DMS 273 treated with DMSO at 0.1 percent for 48 hours (cell line): ENCODE results near the gene DDX51.
A peak's percentile ranks its signal among the peaks of the same experiment; 100 is the strongest.

Experiments
- DNase-seq: peaks from one replicate; lab custom pipeline; 2025; lab: John Stamatoyannopoulos, UW

Gene DDX51, protein sequence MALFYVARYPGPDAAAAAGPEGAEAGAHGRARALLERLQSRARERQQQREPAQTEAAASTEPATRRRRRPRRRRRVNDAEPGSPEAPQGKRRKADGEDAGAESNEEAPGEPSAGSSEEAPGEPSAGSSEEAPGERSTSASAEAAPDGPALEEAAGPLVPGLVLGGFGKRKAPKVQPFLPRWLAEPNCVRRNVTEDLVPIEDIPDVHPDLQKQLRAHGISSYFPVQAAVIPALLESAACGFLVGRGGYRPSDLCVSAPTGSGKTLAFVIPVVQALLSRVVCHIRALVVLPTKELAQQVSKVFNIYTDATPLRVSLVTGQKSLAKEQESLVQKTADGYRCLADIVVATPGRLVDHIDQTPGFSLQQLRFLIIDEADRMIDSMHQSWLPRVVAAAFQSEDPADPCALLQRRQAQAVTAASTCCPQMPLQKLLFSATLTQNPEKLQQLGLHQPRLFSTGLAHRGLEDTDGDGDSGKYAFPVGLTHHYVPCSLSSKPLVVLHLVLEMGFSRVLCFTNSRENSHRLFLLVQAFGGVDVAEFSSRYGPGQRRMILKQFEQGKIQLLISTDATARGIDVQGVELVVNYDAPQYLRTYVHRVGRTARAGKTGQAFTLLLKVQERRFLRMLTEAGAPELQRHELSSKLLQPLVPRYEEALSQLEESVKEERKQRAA

DNA sequence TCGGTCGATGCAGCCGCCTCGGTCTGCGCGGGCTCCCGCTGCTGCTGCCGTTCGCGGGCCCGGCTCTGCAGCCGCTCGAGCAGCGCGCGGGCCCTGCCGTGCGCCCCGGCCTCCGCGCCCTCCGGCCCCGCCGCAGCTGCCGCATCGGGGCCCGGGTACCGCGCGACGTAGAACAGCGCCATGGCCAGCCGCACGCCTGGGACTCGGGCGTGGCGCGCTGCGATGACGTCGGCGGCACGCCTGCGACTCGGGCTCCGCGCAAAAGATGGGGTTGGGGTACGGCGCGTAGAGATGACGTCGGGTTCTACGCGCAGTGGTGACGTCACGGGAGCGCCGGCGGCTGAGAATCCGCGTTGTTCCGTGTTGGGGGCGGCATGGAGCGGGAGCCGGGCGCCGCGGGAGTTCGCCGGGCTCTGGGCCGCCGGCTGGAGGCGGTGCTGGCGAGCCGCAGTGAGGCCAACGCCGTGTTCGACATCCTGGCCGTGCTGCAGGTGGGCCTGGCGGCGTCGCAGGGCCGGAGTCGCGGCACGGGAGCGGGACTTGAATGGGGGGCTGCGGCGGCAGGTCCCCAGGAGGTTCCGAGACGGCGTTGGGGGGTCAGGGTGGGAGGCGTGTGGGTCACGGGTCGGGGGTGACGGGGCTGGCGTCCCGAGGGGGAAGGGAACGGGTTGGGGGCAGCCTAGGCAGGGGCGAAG, at the start of gene DDX51, which contains the start of gene NOC4L:
Gene DDX51, minus strand, starts transcription at position 205 of the 695 bp plus-strand sequence. Its CDS starts 23 bp downstream, at position 182.
Gene NOC4L, plus strand, starts transcription at position 343 of the 695 bp plus-strand sequence. Its CDS starts 32 bp downstream, at position 375.
- DNase-seq: peak; percentile 41

DNA sequence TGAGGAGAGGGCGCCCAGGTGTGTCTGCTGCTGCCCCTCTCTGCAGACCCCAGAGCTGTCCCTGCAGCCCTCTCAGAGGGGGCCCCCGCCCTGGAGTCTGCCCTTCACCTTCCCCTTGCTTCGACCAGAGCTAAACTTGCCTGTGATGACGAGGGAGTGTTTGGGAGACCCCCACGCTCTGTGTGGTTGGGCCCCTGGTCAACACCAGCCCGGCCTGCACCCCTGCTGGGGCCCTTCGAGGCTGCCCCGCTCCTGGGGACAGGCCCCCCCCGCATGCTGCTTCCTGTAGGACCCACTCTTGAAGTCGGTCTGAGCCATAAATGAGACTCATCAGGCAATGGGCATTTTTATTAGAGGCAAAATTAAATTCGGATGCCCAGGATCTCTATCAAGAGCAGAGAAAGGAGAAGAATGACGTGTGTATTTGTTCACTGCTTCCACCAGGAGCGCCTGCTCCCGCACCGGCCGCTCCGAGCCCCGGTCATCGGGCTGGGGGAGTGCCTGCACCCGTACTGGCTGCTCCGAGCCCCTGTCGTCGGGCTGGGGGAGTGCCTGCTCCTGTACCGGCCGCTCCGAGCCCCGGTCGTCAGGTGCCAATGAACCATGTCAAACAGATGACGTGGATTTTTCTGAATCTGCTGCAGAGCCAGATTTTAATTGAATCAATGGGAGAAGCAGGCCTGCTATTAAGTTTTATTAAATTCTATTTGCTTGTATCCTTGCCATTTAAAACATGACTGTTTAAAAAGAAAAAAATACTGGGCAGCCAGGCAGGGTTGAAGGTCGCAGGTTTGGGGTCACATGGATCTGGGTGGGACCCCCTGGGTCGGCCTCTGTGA, 47.8 kb upstream of the DDX51 start:
- no peak for DNase-seq

DNA sequence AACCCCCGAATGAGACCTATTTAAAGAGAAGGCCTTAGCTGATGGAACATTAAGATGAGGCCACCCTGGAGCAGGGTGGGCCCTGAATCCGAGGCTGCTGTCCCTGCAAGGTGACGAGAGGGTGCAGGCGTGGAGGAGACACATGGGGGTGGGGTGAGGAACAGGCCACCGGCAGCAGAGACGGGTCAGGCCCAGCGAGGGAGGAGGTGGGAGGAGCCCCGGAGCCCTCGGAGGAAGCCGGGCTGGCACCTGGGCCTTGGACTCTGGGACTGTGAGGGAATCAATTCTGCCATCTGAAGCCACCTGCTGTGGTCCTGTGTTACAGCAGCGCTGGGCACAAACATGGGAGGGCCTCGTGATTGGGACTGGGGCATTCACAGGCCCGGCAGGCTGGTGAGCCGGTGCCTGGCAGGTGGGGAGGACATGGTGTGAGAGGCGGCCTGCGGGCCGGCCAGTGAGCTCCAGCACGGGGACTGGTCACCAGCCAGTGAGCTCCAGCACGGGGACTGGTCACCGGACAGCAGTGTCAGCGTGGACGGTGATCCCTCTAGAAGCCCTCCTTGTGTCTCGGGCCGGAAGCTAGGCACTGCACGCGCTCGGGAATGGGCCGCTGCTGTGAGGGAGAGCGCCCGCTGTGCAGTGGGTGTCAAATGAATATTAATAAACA, 46.8 kb upstream of the DDX51 start:
- no peak for DNase-seq

DNA sequence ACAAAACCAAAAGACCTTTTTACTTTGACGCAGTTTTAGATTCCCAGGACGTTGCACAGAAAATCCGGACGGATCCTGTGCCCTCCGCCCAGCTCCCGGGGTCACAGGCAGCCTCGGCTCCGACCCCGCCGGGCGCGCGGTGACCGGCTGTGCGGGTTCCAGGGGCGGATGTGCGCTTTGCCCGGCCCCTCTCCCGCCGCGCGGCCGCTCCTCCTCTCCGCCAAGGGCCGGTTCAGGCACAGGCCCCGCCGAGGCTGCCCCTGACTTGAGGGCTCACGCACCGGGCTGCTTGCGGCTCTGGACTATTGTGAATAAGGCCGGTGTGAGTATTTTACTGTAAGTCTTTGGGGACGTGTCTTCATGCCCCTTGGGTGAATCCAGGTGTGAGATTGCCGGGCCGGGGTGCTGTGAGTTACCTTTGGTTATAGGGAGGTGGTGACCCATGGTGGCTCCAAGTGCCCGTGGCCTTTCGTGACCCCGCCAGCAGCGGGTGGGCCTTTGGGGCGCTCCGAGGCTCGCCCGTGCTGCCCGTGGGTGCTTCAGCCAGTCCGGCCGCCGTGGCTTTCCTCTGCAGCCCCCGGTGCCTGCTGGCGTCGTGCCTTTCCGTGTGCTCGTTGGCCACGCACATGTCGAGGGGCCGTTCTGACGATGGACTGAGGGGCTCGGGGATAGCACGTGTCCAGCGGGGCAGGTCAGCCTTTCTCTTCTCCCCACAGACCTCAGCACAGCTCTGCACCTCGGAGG, 46.1 kb upstream of the DDX51 start:
- no peak for DNase-seq

DNA sequence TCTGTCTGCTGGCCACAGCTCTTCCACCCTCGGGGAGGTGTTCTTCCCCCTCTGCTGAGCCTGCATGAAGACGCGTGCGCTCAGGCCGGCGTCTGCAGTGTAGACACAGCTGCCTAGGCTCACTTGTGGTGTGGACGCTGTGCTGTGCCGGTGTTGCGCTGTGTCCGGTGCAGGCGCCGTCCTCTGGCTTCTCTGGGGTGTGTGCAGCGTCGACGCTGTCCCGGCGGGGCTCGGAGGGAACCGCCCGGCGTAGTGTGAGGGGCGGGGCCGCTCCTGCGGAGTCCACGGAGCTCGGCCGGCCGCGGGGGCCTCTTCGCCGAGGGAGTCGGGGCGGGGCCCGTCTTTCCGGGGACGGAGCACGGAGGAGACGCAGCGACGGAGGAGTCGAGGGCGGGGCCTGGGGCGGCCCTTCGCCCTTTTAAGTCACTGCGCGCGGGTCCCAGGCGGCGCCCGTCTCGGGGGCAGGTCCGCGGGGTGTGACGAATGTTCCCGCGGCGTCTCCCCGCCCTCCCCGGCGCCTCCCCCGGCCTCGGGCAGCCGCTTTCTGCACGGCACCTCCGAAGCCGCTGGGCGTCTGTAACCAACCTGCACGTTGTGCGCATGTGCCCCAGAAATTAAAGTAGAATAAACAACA, 45.4 kb upstream of the DDX51 start:
- peak; percentile 53 for DNase-seq

DNA sequence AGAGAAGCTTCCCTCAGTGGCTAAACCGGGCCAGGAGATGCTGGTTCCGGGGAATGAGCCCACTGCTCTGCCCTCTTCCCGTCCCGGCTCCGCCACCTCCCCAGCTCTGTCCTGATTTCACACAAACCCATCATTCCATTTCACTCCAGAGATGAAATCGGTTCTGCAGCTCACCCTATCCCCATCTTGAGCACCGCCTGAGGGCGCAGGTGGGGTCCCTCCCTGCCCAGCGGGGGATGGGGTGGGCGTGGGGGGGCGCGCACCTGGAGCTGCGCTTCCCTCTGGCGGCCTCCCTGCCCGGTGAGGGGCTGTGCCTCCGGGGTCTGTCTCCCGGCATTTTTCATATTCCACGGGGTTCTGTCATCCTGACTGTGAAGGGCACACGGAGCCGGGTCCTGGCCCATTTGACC, 44.8 kb upstream of the DDX51 start:
- no peak for DNase-seq

DNA sequence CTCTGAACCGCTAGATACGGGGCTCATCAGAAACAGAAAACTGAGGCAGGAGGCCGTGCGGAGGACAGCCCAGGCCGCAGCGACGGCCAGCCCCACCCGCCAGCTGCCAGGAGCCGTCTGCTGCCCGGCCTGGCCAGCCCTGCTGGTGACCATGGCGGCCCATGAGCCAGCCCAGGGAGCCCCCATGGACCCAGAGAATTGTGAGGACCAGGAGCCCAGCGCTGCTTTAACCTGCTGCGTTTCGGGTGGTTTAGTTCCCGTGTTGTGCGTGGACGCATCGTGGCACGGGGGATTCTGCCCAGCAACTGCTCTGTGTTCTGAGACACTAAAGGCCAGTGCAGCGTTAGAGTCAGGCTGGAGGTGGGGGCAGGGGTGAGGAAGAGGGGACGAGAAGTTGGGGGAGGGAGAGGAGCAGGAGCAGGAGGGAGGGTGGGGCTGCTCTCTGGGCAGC, 44.4 kb upstream of the DDX51 start:
- no peak for DNase-seq

DNA sequence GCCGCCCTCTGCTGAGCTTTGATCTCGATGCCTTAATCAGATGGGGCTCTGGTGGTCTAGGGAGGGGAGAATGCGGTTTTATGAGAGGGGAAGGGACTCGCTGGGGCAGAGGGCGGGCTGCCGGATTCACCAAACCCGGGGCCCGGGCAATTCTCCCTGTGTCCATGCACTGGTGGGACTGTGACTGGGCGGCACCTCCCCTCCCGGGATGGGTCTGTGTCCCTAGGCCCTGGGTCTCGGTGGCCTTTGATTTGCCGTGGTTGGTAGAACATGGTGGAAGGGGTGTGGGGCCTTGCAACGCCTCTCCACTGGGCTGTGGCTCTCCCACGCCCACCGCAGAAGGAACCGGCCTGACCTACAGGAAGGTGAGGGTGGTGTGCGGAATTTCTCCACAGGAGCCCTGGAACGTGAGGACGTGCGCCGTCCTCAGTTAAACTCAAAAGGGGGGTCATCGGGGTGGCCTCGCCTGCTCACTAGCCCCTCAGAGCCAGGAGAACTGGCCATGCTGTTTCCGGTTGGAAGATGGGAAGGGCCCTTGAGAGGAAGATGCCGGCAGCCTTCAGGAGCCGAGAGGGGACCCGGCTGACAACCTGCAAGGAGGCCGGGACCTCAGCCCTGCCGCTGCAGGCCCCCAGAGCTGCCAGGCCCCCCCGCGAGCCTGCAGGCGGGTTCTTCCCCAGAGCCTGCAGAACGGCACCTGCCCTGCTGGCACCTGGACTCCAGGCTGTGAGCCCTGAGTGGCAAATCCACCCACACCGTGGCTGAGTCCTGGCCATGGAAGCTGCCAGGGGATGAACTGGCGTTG, 43.7 kb upstream of the DDX51 start:
- DNase-seq: no peak

DNA sequence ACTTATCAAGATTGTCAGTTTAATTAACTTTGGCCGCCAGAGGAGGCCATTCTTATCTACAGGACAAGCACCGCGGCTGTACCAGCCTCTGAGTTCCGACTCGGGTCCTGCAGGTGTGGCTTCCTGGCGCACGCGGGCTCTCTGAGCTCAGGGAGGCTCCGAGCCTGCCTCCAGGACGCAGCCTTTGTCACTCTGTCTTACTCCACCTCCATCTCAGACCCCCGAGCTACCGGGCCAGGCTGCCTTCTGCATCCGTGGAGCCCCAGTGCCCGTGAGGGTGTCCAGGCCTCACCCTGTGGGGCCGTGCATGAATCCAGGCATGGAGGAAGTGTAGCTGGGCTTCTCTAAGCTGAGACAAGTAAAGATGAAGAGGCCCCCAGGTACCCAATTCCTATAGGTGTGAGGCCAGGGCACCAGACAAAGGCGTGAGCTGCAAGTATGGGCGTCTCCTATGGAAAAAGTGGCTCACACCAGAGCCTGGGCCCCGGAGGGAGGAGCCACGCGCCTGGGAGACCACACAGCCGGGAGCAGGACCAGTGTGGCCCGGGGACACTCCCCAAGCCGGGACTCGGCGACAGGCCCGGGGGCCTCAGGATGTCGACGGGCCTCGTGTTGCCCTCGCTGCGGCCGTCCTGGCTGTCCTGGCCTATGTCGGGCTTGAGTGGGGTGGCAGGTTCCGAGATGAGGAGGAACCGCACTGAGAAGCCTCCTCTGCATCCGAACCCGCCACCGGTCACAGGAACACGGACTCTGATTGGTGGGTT, 42.9 kb upstream of the DDX51 start:
- no peak for DNase-seq

DNA sequence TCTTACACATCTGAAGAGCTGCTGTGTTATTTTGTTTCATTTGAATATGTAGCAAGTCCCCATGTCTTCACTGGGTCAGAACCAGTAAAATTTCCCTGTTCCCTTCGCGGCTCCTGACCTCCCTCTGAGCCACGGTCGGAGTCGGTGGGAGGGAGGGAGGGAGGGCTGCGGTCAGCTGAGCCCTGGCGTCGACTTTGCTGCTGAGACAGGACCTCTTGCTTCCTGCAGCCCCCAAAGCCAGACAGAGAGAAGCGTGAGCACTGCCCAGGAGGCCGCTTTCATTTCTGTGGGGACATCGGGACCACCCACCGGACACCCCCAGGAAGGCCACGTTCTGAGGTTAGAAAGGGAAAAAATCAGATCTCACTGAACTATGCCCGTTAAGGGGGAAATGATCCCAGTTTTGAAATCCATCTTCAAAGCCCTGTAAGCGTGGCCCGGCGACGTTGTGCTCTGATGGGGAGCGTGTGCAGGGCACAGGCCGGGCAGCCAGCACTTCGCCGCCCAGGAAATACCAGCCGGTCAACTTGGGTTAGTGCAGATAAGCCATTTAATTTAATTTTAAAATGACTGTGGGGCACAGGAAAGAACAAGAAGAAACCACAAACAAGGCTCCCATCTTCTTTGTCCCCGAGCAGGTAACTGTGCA, 42.2 kb upstream of the DDX51 start:
- no peak for DNase-seq

DNA sequence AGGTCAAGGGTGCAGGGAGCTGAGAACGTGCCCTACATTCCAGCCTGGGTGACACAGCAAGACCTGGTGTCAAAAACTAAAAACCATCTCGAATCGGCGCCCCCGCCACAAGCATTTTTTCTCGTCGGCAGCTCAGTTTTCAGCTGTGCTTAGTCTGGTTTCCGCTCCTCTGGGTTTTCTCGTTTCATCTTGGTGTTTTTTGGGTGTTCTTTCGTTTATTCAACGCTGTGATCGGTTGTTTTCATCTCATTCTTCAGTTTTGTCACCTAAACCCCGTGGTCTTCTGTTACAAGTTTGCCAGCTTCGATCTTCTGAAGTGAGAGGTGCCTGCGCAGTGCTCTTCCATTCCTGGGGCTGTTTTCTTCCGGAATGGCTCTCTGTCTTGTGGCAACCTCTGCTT, 41.6 kb upstream of the DDX51 start:
- DNase-seq: no peak

DNA sequence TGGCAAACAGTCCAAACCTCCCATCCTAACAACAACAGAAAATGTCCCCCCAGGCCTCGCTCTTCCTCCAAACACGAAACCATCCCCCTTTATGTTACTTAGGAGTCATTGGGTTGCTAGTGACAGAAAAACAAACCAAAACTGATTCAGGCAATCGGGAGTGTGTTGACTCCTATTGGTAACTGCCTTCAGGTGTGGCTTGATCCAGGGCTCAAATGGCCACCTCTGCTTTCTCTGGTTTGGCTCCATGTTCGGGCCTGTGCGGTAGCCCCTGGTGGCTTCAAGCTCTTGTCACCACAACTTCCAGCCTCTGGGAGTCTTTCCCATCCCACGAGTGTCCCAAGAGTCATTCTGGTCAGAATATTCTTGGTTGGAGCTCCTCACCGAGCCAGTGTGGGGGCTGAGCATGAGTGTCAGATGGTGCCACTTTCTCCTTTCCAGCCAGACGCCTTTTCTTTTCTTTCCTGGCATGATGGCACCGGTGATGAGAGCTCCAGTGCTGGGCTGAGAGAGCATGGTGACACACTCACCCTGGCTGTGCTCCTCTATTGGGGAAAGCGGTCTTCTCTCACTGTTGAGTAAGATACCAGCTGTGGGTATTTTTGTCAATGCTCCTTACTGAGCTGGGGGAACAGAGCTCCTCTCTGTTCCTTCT, 38.7 kb upstream of the DDX51 start:
- DNase-seq: no peak

DNA sequence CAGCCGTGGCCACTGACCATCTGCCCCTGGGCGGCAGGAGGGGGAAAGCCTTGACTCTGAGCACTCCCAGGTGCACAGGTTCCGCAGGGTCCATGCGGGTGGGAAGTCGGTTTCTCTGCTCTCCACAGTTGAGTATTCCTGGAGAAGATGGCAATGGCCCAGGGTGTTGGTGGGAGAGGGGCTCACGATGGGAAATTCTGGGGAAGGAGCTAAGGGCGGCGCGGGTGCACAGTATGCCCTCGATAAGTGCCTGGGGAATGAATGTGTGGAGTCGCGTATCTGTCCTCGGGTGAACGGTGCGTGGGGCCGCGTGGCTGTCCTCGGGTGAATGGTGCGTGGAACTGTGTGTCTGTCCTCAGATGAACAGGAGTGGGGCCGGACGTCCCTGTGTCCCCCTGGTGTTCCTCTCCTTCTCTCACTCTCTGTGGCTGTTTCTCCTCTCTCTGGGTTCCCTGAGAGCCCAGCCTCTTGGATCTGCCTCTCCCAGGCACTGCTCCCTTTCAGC, 38.1 kb upstream of the DDX51 start:
- DNase-seq: no peak

DNA sequence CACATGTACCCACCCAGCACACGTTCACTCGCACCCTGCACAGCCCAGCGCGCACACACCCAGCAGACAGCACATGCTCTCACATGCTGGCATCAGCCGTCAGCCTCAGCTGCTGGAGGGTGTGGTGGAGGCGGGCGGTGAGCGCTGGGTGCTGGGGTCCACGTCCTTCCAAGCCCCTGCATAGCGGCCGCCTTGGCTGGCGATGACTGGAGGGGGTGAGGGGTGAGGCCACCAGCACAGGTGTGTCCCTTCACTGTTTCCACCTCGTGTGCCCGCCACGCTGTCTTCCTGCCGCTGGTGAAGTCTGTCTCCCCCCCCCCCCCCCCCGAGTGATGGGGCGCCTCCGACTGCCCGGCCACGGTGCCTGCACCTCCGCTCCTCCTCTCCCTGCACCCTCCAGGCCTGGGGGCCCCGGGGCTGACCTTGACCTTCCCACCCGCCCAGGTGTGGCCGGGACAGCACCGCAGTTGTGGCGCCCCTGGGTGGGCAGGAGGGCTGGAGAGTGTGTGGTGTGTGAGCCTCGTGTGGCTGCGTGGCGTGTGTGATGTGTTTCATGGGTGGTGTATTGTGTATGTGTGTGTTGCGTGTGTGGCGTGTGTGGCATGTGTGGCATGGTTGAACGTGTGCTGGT, 37.6 kb upstream of the DDX51 start:
- DNase-seq: no peak

DNA sequence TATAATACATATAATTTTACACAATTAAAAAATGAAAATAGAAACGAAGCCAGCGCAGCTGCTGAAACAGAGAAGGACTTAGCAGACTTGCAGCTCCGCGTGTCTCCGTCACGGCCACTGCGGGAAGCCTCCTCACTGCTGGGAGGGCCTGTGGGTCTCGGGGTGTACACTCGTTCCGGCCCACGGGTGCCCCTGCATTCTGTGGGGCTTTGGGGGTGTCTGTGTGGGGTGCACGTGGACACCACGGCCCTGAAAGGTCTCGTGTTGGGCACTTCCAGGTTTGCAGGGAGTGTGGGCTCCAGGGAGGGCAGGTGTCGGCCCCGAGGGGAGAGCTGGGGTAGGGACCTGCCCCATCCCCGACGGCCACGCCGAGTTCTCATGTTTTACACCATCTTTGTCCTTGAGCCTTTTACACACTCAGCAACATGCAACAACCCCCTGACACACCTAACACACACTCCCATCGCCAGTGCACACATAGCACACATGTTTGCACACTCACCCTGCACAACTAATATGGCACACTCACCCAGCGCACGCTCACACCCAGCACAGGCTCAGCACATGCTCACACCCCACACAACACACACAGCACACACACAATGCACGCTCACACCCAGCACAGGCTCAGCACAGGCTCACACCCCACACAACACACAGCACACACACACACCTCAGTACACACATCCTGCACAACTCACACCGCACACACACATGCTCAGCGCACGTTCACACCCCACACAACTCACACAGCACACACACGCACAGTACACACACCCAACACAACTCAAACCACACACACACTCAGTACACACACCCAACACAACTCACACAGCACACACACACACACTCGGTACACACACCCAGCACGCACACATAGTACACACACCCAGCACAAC, 36.8 kb upstream of the DDX51 start:
- no peak for DNase-seq
